ENCODE results near the gene SWSAP1.
"Not testable (repeated sequence)": the region's sequence is repeated elsewhere in the genome, so short reads cannot be mapped to it uniquely, and the experiment has no call there.

The SWSAP1 gene

DNA sequence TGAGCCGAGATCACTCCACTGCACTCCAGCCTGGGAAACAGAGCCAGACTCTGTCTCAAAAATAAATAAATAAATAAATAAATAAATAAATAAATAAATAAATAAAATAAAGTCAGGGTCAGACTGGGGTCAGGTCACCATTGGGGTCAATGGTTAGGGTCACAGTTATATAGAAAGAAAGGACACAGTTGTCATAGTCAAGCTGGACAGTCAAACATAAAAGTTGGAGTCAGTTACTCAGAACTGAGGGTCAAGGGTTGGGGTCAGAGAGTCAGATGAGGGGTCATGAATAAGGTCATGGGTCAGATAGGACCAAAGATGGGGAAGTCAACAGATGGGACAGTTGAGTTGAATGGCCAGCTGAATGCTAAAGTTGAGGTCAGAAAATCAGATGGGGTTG is 26.3 kb downstream of the SWSAP1 start:
- TF ChIP-seq, protein P1, sequence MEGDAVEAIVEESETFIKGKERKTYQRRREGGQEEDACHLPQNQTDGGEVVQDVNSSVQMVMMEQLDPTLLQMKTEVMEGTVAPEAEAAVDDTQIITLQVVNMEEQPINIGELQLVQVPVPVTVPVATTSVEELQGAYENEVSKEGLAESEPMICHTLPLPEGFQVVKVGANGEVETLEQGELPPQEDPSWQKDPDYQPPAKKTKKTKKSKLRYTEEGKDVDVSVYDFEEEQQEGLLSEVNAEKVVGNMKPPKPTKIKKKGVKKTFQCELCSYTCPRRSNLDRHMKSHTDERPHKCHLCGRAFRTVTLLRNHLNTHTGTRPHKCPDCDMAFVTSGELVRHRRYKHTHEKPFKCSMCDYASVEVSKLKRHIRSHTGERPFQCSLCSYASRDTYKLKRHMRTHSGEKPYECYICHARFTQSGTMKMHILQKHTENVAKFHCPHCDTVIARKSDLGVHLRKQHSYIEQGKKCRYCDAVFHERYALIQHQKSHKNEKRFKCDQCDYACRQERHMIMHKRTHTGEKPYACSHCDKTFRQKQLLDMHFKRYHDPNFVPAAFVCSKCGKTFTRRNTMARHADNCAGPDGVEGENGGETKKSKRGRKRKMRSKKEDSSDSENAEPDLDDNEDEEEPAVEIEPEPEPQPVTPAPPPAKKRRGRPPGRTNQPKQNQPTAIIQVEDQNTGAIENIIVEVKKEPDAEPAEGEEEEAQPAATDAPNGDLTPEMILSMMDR (IDR thresholded peaks at IDR 0.05; ENCODE audit: extremely low read depth, missing control alignments): no peak
- DNase-seq (ENCODE audit: low spot score): peak; percentile 5

DNA sequence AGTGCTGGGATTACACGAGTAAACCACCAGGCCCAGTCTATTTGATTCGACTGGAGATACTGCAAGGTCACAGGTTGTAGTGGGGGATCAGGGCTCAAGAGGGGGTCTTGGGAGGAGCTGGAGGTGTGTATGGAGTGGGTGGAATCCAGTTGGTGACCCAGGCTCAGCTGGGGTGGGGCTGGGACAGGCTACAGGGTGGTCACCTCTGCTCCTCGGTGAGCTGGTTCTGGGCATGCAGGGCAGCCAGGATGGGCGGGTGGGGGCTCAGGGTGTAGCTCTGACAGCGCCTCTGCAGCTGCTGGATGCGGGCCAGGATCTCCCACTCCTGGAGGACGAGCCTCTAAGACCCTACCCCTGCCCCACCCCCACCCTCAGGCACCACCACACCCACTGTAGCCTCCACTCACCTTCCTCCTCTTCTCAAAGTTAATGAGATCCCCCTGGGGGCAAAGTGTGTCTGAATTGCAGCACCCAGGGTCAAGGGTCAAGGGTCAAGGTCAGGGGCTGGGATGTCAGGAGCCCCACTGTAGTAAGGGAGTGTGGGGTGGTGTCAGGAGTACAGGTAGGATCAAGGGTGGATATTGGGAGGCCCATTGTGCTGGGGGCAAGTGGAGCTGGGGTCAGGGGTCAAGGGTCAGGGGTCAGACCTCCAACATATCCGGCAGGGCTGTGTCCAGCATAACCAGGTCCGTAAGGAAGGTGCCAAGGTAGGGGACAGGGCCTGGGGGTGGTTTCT is 27.5 kb downstream of the SWSAP1 start:
- peak; percentile 16 for DNase-seq (ENCODE audit: low spot score)
- TF ChIP-seq, protein P1 (IDR thresholded peaks at IDR 0.05; ENCODE audit: extremely low read depth, missing control alignments): no peak

DNA sequence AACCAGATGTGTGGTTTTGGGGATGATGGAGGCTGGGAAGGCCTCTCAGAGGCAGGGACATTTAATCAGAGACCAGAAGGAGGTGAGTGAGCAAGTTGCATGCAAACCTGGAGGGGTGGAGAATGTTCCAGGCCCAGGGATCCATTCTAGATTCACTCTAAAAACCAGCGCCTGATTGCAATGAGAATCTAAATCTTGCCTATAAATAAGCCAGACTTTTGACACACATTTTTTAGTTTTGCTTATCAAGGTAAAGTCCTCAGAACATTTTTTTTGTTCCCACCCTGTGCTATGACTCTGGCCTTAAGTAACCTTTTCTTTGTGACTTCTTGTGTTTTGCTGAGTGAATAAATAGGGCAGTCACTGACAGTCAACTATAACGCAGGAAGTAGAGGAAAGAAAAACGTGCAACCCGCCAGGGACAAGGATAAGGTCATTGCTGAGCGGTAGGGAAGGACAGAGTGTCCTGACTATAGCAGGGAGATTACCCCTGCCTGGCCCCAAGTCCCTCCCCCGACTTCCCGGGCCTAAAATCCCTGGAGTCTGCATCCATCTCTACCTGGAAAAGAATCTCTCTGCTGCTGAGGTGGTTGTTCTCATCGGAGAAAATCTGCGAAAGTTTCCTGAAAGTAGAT is 30.2 kb downstream of the SWSAP1 start:
- peak; percentile 10 for DNase-seq (ENCODE audit: low spot score)

DNA sequence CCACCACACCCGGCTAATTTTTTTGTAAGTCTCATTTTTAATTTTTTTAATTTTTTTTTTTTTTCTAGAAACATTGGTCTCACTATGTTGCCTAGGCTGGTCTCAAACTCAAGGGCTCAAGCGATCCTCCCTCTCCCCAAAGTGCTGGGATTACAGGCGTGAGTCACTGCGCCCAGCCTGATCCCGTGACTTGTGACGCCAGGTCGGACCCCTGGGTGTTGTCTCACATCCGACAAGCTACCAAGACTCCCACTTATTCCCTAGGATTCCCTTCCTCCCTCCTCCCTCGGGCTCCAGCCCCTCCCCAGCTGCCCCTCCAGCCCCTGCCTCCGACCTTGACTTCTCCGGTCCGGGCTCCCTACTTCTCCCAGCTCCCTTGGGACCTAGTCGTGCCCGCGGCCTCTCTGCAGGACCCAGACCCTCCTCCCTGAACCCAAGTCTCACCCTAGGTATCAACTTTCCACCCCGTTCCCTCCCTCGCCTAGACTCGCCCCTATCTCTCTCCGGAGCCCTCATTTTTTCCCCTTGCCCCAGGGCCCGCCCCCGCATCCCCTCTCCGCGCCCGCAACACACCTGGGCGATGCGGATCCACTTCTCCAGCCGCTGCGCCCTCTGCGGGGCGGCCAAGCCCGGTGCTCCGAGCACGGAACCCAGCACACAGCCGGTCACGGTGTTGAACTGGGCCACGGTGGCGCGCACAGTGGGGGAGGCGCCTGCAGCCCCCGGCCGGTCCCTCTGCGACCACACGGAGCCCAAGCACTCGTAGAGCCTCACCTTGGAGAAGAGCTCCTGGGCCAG is 31.6 kb downstream of the SWSAP1 start:
- peak; percentile 54 for DNase-seq (ENCODE audit: low spot score)
- TF ChIP-seq, protein P1 (IDR thresholded peaks at IDR 0.05; ENCODE audit: extremely low read depth, missing control alignments): peak; percentile 31

More for the DNA sequence above, 30.2 kb downstream of the SWSAP1 start:
- TF ChIP-seq, protein P1 (IDR thresholded peaks at IDR 0.05; ENCODE audit: extremely low read depth, missing control alignments): no peak

DNA sequence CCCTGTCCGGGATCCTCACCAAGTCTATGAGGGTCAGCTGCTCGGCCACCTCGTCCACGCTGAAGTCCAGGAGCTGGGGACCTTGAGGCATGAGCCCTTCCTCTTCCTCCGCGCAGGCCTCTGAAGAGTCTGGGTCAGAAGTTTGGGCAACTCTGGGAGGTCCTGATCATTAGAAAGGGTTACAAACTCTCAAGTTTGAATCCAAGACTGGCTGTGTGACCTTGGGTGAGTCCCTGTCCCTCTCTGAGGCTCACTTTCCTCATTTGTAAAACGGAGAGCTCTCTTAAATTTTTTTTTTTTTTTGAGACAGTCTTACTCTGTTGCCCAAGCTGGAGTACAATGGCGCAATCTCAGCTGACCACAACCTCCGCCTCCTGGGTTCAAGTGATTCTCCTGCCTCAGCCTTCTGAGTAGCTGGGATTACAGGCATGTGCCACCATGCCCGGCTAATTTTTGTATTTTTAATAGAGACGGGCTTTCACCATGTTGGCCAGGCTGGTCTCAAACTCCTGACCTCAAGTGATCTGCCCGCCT is 32.3 kb downstream of the SWSAP1 start:
- not testable (repeated sequence) for DNase-seq (ENCODE audit: low spot score)

DNA sequence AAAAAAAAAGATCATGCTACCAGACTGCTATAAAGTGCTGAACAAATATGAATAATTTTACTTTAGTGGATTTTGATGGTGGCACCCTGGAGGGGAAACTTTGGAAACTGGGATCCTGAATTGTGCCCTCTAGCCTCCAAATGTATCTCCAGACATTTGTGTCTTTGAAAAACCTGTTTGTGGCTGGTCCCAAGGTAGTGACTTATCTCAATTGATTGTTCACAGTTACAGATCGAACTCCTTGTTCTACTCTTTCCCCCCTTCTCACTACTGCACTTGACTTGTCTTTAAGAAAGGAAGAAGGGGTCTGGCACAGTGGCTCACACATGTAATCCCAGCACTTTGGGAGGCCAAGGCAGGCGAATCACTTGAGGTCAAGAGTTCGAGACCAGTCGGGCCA is 34.1 kb downstream of the SWSAP1 start:
- TF ChIP-seq, protein P1 (IDR thresholded peaks at IDR 0.05; ENCODE audit: extremely low read depth, missing control alignments): no peak
- no peak for DNase-seq (ENCODE audit: low spot score)

DNA sequence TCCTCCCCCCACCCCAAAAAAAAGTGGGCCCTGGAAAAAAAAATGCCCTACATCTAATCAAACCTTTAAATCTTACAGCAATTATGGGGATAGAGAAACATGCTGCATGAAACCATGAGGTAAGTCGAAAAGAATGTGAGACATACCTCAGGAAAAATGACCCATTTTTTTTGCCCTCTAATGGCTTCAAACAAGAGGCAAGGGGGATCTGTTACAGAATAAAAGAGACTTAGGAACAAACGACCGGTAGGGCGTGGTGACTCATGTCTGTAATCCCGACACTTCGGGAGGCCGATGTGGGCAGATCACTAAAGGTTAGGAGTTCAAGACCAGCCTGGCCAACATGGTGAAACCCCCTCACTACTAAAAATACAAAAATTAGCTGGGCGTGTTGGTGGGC is 36.2 kb downstream of the SWSAP1 start:
- no peak for DNase-seq (ENCODE audit: low spot score)
- TF ChIP-seq, protein P1 (IDR thresholded peaks at IDR 0.05; ENCODE audit: extremely low read depth, missing control alignments): no peak

All from GM20000 (cell line).